Stomach (tissue), 9 donors: Measurements from ENCODE around the gene RNLS. TPM values are rescaled to one million over a fixed set of nuclear protein-coding genes. Genes with fewer than 3 reads are reported as not detected.

ENCODE experiments used
- DNase-seq, 2 donors: peaks; one replicate each; pipeline versions ENCODE4 v3.0.0 to v3.0.0-alpha.2; 2013 to 2019
- H3K27ac ChIP-seq, 5 donors: fragments of 200-600 bp in 4 of 5; sonication (generic) in 4 of 5; one replicate each; pipeline ENCODE4 v1.5.1; 2013 to 2019; ENCODE audit warnings: mild to moderate bottlenecking in 1 of 5, moderate library complexity in 1 of 5
- H3K27me3 ChIP-seq, 3 donors: fragments of 200-600 bp; sonication (generic); one replicate each; pipeline ENCODE4 v1.5.1; 2017 to 2019; ENCODE audit warnings: mixed run types in 1 of 3
- H3K36me3 ChIP-seq, 4 donors: fragments of 200-600 bp; sonication (generic); 1 replicate in 3 of 4; 2 replicates in 1 of 4; pipeline ENCODE4 v1.5.1; 2016 to 2019
- H3K4me1 ChIP-seq, 4 donors: fragments of 200-600 bp; sonication (generic); one replicate each; pipeline ENCODE4 v1.5.1; 2016 to 2019
- H3K4me3 ChIP-seq, 4 donors: fragments of 200-600 bp; sonication (generic) in 3 of 4; one replicate each; pipeline ENCODE4 v1.5.1; 2016 to 2019; ENCODE audit warnings: mild to moderate bottlenecking in 1 of 4
- H3K9me3 ChIP-seq, 4 donors: fragments of 200-600 bp; sonication (generic); one replicate each; pipeline ENCODE4 v1.5.1; 2016 to 2019
- EP300 ChIP-seq: sonication (generic); formaldehyde crosslinking; IDR thresholded peaks from one replicate; pipeline ENCODE4 v1.6.1; 2017; ENCODE audit warnings: antibody characterized with exemption
- POLR2A ChIP-seq, 4 donors: fragments of 450-650 bp; IDR thresholded peaks; one replicate each; pipeline ENCODE4 v1.6.1; 2016; ENCODE audit warnings: antibody characterized with exemption in 4 of 4, control low read depth in 2 of 4, mild to moderate bottlenecking in 1 of 4, moderate library complexity in 1 of 4
- POLR2AphosphoS5 ChIP-seq, 3 donors: sonication (generic); formaldehyde crosslinking; IDR thresholded peaks; one replicate each; pipeline ENCODE4 v1.6.1; 2016; ENCODE audit warnings: antibody characterized with exemption in 3 of 3
- WGBS, 5 donors: extraction: QIAGEN DNeasy Blood & Tissue Kit in 3 of 5; methylation state at CpG; one replicate each; pipeline versions ENCODE4 v1.1.5 to v1.1.7; 2013 to 2018; 5-methylcytosine and 5-hydroxymethylcytosine counted together
- intact Hi-C: fragments of 100-400 bp; cut with DNase I; formaldehyde crosslinking; loops from one replicate; pipeline ENCODE4 v1.15.1; 2023; ENCODE audit warnings: low total_unique reads
- polyA plus RNA-seq, 3 donors: library from polyadenylated mRNA; stranded (reverse); fragments of 200-250 nt; gene quantifications; one replicate each; pipeline ENCODE4 v1.2.3, GENCODE V29; 2013
- total RNA-seq, 5 donors: library from RNA; depleted of rRNA; stranded (reverse); fragments of >200 nt; gene quantifications; one replicate each; pipeline versions ENCODE4 v1.1.0 to v1.2.3, GENCODE V29; 2014 to 2016
- TF ChIP-seq, protein P1 (sequence below), 7 experiments: fragments of 450-650 bp in 4 of 7; fragments of 200-600 bp in 3 of 7; sonication (generic) in 3 of 7; IDR thresholded peaks; one replicate each; pipeline ENCODE4 v1.5.1; 2016 to 2019; ENCODE audit warnings: antibody characterized with exemption in 7 of 7, control low read depth in 2 of 7, mild to moderate bottlenecking in 1 of 7
- donor health status: healthy with polysubstance abuse.
- donor health status: Bipolar disorder and iron deficiency.
- donor health status: healthy.

Gene RNLS
- total and polyA plus RNA-seq, 8 donors: 6.7 to 21.5 (median 11.6) TPM; not detected in 2

DNA sequence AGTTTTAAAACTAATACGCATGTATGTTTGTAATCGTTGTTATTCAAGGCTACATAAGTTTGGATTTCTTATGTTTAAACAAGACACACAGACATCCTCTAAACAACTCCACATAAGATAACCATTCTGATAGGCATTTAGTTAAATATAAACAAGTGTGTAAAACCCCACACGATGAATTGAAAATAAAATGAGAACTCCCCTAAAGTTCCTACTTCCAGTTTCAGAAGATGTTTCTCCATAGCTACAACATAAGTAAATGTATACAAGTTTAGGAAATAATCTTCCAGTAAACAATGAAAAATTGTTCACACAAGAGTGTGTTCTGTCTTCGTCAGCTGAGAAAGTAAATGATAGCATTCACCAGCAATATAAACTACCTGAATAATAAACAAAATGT lies 246.8 kb downstream of the RNLS start:
- 53 to 63% (median 62%) methylated on average over 4 of the region's 4 CpGs for WGBS, 5 donors

DNA sequence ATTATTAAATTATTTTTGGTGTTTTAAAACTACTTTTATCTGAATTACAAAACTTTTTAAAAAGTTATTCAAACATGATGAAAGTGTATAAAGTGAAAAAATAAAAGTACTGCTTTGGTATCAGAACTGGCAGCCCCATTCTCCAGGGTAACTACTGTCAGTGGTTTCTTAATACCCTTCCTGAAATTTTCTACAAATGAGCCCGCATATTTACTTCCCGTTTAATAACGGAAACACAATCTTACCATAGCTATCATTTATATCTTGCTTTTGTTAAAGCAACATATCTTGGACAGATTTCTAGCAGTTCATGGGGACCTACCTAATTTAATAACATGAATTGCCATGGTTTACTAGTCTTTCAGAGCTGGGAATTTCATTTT lies 249.9 kb downstream of the RNLS start:
- intact Hi-C loops: no loop called here
- H3K27ac ChIP-seq: no peak overlapping the region
- H3K4me3 ChIP-seq: no peak overlapping the region
- H3K9me3 ChIP-seq: no peaks in the 10 kb centered on the region
- no peaks in the 10 kb centered on the region for H3K4me1 ChIP-seq
- DNase-seq: no peak
- no peak for TF ChIP-seq POLR2AphosphoS5 (IDR thresholded peaks at IDR 0.05)
- no peak for TF ChIP-seq EP300
- no peak for TF ChIP-seq POLR2A (IDR thresholded peaks at IDR 0.05)
- TF ChIP-seq, protein P1, sequence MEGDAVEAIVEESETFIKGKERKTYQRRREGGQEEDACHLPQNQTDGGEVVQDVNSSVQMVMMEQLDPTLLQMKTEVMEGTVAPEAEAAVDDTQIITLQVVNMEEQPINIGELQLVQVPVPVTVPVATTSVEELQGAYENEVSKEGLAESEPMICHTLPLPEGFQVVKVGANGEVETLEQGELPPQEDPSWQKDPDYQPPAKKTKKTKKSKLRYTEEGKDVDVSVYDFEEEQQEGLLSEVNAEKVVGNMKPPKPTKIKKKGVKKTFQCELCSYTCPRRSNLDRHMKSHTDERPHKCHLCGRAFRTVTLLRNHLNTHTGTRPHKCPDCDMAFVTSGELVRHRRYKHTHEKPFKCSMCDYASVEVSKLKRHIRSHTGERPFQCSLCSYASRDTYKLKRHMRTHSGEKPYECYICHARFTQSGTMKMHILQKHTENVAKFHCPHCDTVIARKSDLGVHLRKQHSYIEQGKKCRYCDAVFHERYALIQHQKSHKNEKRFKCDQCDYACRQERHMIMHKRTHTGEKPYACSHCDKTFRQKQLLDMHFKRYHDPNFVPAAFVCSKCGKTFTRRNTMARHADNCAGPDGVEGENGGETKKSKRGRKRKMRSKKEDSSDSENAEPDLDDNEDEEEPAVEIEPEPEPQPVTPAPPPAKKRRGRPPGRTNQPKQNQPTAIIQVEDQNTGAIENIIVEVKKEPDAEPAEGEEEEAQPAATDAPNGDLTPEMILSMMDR (IDR thresholded peaks at IDR 0.05): no peak
- 68 to 85% (median 81%) methylated on average over 3 of the region's 3 CpGs for WGBS, 5 donors
- no peaks in the 10 kb centered on the region for H3K36me3 ChIP-seq
- no peaks in the 10 kb centered on the region for H3K27me3 ChIP-seq

More for the DNA sequence above, 246.8 kb downstream of the RNLS start:
- H3K27ac ChIP-seq: no peak overlapping the region
- no peak for DNase-seq
- TF ChIP-seq, protein P1 (IDR thresholded peaks at IDR 0.05): no peak
- TF ChIP-seq POLR2AphosphoS5 (IDR thresholded peaks at IDR 0.05): no peak
- TF ChIP-seq EP300: no peak
- no peak for TF ChIP-seq POLR2A (IDR thresholded peaks at IDR 0.05)
- H3K9me3 ChIP-seq: no peaks in the 10 kb centered on the region
- no peaks in the 10 kb centered on the region for H3K27me3 ChIP-seq
- intact Hi-C loops: no loop called here
- no peaks in the 10 kb centered on the region for H3K36me3 ChIP-seq
- no peaks in the 10 kb centered on the region for H3K4me1 ChIP-seq
- H3K4me3 ChIP-seq: no peak overlapping the region

DNA sequence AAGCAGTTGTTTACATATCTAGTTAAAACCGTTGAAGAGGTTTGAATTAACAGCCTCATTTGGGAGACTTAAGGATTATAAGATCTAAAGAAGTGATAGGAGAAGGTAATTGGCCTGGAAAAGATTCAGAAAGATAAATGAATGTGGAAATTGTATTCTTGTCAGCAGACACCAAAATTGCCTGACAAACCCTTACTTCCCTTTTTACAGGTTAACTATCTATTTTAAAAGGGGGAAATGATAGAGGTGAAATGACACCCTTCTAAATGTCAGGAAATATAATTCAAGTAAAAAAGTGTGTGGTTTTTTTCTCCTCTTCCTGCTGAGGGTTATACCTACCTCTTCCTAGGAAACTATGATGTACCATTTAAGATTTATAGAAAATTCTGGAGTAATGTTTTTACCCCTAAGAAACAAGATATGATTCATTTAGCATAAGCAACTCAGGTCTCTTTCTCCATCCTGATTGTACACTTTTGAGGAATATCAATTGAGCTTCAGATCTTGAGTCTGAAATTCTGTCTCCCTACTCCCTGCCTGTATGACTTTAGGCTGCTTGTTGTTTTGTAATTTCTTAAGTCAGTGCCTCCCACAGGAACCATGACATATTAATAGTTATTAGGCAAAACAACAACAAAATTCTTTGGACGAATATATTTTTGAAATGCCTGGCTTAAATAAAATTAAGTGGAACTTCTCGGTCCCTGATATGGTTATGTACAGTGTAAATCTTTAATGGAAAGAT lies 250.4 kb downstream of the RNLS start:
- Histone ChIP-seq H3K9me3 (no peaks in the 10 kb centered on the region), H3K27ac (no peak overlapping the region), H3K27me3 (no peaks in the 10 kb centered on the region), H3K36me3 (no peaks in the 10 kb centered on the region), H3K4me1 (no peaks in the 10 kb centered on the region), H3K4me3 (no peak overlapping the region)
- 68 to 80% (median 79%) methylated on average over 3 of the region's 3 CpGs for WGBS, 5 donors
- TF ChIP-seq POLR2AphosphoS5 (IDR thresholded peaks at IDR 0.05) (no peak), POLR2A (IDR thresholded peaks at IDR 0.05) (no peak), EP300 (no peak)
- TF ChIP-seq, protein P1 (IDR thresholded peaks at IDR 0.05): no peak
- intact Hi-C loops: no loop called here
- DNase-seq: no peak

DNA sequence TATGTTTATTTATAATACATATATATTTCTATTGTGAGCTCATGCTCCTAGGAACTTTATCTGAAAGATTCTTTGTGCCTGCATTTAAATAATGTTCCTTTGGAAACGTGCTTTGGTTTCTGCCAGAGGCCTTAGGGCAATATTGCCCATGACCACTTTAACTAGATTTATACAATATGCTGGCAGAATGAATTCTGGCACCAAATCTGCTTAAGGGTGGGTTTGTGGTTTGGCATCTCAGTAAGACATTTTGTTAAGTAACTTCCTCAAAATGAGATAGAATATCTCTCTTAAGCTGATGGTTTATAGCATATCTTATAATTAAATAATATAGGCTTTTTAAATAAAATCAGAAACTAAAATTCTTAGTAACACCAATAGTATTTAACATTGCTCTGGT lies 252.9 kb downstream of the RNLS start:
- no peak for DNase-seq
- no peaks in the 10 kb centered on the region for H3K9me3 ChIP-seq
- no peaks in the 10 kb centered on the region for H3K4me1 ChIP-seq
- no peak overlapping the region for H3K27ac ChIP-seq
- no peak overlapping the region for H3K4me3 ChIP-seq
- H3K27me3 ChIP-seq: no peaks in the 10 kb centered on the region
- intact Hi-C loops: no loop called here
- TF ChIP-seq, protein P1 (IDR thresholded peaks at IDR 0.05): no peak
- no peak for TF ChIP-seq EP300
- TF ChIP-seq POLR2AphosphoS5 (IDR thresholded peaks at IDR 0.05): no peak
- TF ChIP-seq POLR2A (IDR thresholded peaks at IDR 0.05): no peak
- WGBS, 5 donors: 41 to 79% (median 62%) methylated on average over 1 of the region's 1 CpG
- H3K36me3 ChIP-seq: no peaks in the 10 kb centered on the region
